Upper lobe of left lung (tissue), 4 donors: ENCODE data around the gene CNRIP1.
A peak's percentile ranks its signal among the peaks of the same experiment; 100 is the strongest.

ENCODE experiments used
- CTCF ChIP-seq, 6 experiments: fragments of 450-650 bp in 4 of 6; fragments of 200-600 bp in 2 of 6; sonication (generic) in 2 of 6; IDR thresholded peaks; one replicate each; pipeline ENCODE4 v1.5.1; 2016 to 2019; ENCODE audit warnings: antibody characterized with exemption in 6 of 6
- EP300 ChIP-seq, 4 donors: sonication (generic); formaldehyde crosslinking; IDR thresholded peaks; one replicate each; pipeline ENCODE4 v1.5.1; 2017; ENCODE audit warnings: antibody characterized with exemption in 4 of 4, control low read depth in 2 of 4
- POLR2A ChIP-seq, 4 donors: fragments of 450-650 bp; IDR thresholded peaks; one replicate each; pipeline ENCODE4 v1.5.1; 2016 to 2017; ENCODE audit warnings: antibody characterized with exemption in 4 of 4, mild to moderate bottlenecking in 2 of 4
- POLR2AphosphoS5 ChIP-seq, 2 donors: sonication (generic); formaldehyde crosslinking; IDR thresholded peaks; one replicate each; pipeline ENCODE4 v1.5.1; 2017; ENCODE audit warnings: antibody characterized with exemption in 2 of 2

GRCh38 chr2:68292108-68292710 lies 27.5 kb downstream of the CNRIP1 start:
- TF ChIP-seq CTCF (IDR thresholded peaks at IDR 0.05) (peak; percentile 22 to 73 (median 62)), POLR2A (IDR thresholded peaks at IDR 0.05) (no peak), EP300 (IDR thresholded peaks at IDR 0.05) (no peak), POLR2AphosphoS5 (IDR thresholded peaks at IDR 0.05) (no peak)
